NCI-H510A (cell line): ENCODE results near the gene BCL7B.
A peak's percentile ranks its signal among the peaks of the same experiment; 100 is the strongest.
"Not testable (repeated sequence)": the region's sequence is repeated elsewhere in the genome, so short reads cannot be mapped to it uniquely, and the experiment has no call there.

Experiments used
- DNase-seq: peaks from one replicate; lab custom pipeline; 2025; lab: John Stamatoyannopoulos, UW

The BCL7B gene

GRCh38 chr7:73557397-73558257 lies at the start of gene BCL7B:
TSS of gene BCL7B (minus strand) at chr7:73557690. CDS start at chr7:73557578, 112 bp downstream.
- peak; percentile 52 for DNase-seq

GRCh38 chr7:73605601-73606220 lies 48.2 kb upstream of the BCL7B start:
- no peak for DNase-seq

GRCh38 chr7:73602721-73603651 lies 45.5 kb upstream of the BCL7B start:
- no peak for DNase-seq

- DNase-seq = no peak
These were observed 42.4 kb upstream of the BCL7B start for GRCh38 chr7:73599916-73600315.

- DNase-seq = no peak
These were observed 41.8 kb upstream of the BCL7B start for GRCh38 chr7:73599151-73599882.

GRCh38 chr7:73597978-73598782 lies 40.7 kb upstream of the BCL7B start:
- no peak for DNase-seq

GRCh38 chr7:73596191-73597065 lies 38.9 kb upstream of the BCL7B start:
- DNase-seq = no peak

GRCh38 chr7:73595358-73595757 lies 37.9 kb upstream of the BCL7B start:
- no peak for DNase-seq

GRCh38 chr7:73593207-73594045 lies 35.9 kb upstream of the BCL7B start:
- DNase-seq = no peak

GRCh38 chr7:73586911-73587310 lies 29.4 kb upstream of the BCL7B start:
- no peak for DNase-seq

- DNase-seq = no peak
These were observed 27.7 kb upstream of the BCL7B start for GRCh38 chr7:73585196-73585595.

GRCh38 chr7:73582664-73583202 lies 25.2 kb upstream of the BCL7B start:
- DNase-seq = no peak

- not testable (repeated sequence) for DNase-seq
These were observed 23.5 kb upstream of the BCL7B start for GRCh38 chr7:73581006-73581405.

GRCh38 chr7:73578342-73579128 lies 21.0 kb upstream of the BCL7B start, which contains the start of gene TBL2:
TSS of gene TBL2 (minus strand) at chr7:73578579. CDS start at chr7:73578549, 30 bp downstream.
- DNase-seq = peak; percentile 98

GRCh38 chr7:73577627-73578341 lies 20.3 kb upstream of the BCL7B start:
- DNase-seq = no peak

- DNase-seq = no peak
These were observed 16.3 kb upstream of the BCL7B start for GRCh38 chr7:73573791-73574190.

GRCh38 chr7:73573276-73573675 lies 15.8 kb upstream of the BCL7B start:
- DNase-seq = no peak
